Hematopoietic multipotent progenitor cell treated with erythropoietin and hydrocortisone succinate and interleukin-3 and kit ligand, for 8 days (in vitro differentiated cells): ENCODE results near the gene RNF213.
"Not testable (repeated sequence)": the region's sequence is repeated elsewhere in the genome, so short reads cannot be mapped to it uniquely, and the experiment has no call there.

Experiments
- DNase-seq: peaks from one replicate; pipeline ENCODE4 v3.0.0-alpha.2; 2015

RNF213 gene

DNA sequence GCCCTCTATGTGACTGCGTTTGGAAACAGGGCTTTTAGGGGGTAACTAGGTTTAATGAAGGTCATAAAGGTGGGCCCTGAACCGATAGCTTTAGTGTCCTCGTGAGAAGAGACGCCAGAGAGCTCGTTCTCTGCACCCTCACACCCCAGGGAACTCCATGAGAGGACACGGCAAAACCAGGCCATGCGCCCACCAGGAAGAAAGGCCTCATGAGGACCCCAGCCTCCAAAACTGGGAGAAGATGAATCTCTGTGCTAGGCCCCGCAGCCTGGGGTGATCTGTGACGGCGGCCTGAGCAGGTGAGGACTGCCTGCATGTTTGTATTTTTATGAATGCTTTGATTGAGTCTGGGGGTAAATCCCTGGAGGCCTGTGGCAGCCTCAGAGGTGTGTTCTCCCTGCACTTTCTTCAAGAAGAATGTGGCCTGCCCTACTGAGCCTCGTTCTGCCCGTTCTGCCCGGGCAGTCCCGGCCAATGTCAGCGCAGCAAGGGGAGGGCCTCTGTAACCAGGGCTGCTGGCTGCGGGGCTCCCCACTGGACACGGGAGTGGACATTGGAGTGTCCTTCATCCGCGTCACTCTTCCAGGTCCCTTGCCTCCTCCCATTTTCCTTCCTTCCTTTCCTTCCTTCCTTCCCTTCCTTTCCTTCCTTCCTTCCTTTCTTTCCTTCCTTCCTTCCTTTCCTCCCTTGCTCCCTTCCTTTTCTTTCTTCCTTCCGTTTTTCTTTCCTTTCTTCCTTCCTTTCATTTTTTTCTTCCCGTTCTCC, 6.8 kb upstream of the RNF213 start:
- no peak for DNase-seq

DNA sequence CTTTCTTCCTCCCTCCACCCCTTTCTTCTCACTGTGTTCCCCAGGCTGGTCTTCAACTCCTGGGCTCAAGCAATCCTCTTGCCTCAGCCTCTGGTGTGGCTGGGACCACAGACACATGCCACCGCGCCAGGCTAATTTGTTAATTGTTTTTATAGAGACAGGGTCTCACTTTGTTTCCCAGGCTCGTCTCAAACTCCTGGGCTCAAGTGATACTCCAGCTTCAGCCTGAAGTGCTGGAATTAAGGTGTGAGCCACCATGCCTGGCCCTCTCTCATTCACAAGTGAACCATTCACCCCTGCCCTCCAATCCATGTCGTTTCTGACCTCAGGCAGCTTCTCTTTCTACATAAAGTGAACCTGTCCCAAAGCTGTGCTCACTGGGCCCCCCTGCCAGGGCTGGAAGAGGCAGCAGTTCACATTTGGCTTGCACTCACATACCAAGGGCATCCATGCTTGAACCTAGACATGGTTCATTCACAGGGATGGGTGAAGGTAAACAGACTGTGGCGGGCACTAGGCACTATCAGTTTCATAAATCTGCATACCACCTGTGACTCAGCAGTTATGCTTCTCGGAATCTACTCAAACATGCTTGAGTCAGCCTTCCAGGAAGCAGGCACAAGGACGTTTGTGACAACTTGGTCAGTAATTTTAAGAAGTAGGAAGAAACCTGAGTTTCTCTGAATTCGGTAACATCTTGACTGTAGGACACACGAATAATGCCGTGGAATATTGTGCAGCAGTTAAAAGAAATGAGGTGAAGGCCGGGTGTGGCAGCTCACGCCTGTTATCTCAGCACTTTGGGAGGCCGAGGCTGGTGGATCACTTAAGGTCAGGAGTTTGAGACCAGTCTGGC, 6.0 kb upstream of the RNF213 start:
- peak; percentile 97 for DNase-seq

DNA sequence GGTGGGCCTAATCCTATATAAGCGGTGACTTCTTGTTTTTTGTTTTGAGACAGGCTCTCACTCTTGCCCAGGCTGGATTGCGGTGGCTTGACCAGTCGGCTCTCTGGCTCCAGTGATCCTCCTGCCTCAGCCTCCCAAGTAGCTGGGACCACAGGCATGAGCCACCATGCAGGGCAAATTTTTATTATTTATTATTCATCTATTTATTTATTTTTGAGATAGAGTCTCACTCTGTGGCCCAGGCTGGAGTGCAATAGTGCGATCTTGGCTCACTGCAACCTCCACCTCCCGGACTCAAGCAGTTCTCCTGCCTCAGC, 4.7 kb upstream of the RNF213 start:
- DNase-seq = no peak

DNA sequence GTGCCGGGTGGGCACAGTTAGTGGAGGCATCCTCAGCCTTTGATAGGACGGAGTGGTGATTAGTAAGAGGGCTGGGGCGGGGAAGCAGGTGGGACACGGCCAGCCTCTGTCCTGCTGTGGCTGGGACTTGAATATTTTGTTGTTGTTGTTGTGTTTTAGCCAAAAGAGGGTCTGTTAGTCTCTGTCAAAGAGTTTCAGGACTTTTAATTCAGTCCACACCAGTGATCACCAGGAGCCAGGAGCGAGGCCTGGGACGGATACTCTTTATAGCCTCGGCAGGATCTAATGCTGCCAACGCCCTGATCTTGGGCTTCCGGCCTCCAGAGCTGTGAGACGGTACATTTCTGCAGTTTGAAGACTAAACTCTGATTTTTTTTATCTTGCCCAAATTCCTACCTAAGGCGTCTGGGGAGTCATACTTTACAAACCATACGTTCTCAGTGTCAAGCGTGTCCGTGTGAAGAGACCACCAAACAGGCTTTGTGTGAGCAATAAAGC, 2.9 kb upstream of the RNF213 start:
- peak; percentile 17 for DNase-seq

DNA sequence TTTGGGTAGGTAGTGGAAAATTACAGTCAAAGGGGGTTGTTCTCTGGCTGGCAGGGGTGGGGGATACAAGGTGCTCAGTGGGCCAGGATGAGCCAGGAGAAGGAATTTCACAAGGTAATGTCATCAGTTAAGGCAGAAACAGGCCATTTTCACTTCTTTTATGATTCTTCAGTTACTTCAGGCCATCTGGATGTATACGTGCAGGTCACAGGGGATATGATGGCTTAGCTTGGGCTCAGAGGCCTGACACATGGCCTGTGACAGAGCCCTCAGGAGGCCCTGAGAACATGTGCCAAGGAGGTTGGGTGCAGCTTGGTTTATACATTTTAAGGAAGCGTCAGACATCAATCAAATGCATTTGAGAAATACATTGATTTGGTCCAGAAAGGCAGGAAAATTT, 2.4 kb upstream of the RNF213 start:
- DNase-seq = not testable (repeated sequence)

DNA sequence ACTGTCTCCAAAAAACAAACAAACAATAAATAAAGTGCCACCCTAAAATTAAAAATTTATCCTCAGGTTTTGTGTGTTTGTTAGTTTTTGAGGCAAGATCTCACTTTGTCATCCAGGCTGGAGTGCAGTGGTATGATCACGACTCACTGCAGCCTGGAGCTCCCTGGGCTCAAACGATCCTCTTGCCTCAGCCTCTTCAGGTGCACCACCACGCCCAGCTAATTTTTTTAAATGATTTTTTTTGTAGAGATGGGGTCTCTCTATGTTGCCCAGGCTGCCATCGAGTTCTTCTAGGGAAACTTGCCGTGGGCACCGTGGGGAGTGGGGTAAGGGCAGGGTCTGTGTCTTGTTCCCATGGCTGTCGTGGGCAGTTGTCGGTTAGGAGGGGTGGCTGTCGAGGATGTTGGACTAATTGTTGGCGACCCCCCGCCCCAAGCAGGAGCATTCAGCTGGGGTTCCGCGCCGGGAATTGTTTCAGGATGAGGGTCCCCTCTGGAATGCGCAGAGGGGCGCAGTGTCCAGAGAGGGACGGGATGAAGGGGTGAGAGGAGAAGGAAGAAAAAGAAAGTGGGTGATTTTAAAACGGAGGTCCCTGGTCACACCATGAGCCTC, 1.1 kb upstream of the RNF213 start:
- peak; percentile 23 for DNase-seq

DNA sequence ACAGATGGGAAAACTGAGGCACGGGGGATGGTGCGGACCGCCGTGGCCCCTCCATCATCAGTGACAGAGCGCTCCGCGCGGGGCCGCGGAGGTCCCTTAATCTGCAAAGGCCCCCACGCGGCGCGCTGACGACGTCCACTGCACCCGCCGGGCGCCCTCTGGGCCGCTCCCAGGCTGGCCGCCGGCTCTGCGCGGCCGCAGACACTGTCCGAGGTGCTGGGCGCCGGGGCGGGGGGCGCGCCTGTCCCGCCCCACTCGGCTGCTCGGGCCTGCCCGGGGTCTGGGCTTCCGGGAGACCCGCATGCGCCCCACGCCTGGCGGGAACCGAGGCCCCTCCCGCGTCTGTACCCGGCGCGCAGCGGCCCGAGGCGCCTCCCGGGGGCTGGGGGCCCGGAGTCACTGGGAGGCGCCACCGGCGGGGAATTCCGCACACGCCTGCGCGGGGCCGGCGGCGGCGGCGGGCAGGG, 550 bp upstream of the RNF213 start:
- peak; percentile 48 for DNase-seq

DNA sequence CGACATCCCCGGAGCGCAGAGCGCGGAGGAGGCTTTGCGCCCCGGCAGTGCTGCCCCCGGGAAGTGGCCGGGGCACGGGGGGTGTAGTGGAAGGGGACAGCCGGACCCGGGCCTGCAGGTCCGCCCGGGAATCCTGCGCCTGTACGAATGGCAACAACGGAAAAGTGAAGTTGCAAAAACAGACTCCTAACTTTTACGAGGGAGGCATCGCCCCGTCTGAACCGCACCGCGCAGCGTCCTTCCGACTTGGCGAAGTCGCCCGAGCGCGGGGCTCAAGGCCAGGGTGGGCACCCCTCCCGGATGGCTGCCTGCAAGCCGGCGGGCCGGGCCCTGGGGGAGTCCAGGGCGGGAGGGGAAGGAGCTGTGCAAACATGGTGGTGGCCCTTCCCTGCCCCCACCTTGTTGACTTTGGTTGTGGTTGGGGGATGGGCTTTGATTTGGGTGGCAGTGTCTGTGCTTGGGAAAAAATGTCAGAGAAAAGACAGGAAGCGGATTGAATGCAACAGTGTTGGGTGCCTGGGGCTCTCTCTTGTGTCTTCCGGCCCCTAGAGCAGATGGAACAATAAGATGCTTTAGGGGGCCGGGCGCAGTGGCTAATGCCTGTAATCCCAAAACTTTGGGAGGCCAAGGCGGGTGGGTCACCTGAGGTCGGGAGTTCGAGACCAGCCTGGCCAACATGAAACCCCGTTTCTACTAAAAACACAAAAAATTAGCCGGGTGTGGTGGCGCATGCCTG, 675 bp downstream of the RNF213 start:
- DNase-seq = peak; percentile 38

DNA sequence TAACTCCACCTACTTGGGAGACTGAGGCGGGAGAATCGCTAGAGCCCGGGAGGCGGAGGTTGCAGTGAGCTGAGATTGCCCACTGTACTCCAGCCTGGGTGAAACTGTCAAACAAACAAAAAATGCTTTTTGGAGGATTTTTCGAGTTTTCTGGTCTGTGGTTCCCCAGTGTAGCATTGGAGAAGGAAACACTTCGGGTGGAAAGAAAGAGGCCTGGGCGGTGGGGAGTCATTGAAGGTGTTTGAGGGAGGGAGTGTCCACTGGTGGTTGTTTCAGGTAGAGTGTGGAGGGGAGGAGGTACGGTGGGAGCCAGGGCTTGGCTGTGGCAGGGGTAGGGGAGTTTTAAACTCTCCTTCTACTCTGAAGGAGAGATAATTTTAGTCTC, 1.2 kb downstream of the RNF213 start:
- no peak for DNase-seq

DNA sequence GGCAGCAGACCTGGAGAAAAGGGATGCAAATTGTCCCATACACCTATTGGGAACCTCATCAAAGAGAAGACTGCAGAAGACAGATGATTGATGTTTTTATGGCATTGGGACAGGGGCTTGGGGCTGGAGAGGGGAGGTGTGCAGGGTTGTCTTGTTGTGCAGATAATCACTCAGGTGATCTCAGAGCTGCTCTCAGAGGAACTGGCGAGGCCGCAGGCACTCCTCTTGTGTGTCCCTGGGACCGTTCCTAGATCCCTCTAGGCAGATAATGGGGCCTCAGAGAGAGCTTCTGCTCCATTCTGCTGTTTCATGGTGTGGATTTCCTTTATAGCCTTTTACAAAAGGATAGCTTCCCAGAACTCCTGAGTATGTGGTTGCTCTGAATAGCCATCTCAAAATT, 1.6 kb downstream of the RNF213 start:
- no peak for DNase-seq

DNA sequence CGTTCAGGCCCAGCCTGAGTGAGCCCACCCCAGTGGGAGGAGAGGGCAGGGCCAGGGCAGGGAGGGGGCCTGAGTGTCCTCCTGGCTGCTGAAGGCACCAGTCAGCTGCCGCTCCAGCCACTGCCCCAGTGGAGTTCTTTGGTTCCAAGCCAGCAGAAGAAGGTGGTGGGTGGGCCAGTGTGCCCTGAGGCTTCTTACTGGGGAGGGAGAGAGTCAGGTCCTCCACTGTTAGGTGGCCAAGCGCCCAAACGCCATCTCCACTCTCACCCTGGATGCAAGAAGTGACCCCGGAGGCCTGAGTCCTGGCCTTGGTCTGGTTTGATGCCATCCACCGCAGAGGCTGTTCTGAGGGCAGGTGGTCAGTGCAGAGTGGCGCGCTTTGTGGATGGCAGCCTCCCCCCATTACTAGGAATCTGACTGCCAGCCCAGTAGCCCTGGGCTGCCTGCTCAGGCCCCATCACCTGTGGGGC, 2.2 kb downstream of the RNF213 start:
- no peak for DNase-seq

DNA sequence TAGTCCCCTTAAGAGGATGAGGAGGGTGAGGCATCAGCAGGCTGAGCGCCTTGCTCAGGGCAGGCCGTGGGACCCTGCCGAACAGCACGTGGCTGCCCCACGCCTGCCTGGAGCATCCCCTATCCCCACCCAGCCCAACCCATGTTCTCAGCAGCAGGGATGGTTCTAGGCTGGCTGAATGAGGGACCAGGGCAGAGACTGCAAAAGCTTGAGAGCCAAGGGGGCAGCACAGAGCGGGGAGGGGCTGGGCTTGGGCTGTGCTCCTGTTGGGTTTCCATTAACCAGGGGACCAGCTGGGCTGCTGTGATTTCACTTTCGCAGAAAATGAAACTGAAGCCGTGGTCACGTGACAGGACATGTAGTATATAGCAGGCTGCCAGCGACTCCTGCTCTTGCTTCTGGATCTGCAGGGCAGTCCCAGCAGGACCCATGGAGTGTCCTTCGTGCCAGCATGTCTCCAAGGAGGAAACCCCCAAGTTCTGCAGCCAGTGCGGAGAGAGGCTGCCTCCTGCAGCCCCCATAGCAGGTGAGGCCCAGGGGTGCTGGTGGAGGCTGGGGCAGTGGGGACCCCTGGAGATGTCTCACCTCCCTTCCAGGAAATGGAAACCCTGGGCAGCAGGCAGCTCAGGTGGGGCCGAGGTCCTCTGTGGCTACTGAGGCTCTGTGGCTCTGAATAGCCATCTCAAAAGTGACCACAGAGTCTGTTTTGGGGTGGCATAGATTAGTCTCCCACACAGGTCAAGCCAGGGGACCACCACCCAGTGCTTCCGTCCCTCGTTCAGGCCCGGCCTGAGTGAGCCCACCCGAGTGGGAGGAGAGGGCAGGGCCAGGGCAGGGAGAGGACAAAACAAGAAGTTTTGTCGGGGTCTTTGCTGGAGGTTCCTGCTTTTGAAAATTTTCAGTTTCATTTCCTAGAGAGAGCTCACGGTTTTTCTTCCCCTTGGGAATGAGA, 2.9 kb downstream of the RNF213 start:
- DNase-seq = peak; percentile 78

DNA sequence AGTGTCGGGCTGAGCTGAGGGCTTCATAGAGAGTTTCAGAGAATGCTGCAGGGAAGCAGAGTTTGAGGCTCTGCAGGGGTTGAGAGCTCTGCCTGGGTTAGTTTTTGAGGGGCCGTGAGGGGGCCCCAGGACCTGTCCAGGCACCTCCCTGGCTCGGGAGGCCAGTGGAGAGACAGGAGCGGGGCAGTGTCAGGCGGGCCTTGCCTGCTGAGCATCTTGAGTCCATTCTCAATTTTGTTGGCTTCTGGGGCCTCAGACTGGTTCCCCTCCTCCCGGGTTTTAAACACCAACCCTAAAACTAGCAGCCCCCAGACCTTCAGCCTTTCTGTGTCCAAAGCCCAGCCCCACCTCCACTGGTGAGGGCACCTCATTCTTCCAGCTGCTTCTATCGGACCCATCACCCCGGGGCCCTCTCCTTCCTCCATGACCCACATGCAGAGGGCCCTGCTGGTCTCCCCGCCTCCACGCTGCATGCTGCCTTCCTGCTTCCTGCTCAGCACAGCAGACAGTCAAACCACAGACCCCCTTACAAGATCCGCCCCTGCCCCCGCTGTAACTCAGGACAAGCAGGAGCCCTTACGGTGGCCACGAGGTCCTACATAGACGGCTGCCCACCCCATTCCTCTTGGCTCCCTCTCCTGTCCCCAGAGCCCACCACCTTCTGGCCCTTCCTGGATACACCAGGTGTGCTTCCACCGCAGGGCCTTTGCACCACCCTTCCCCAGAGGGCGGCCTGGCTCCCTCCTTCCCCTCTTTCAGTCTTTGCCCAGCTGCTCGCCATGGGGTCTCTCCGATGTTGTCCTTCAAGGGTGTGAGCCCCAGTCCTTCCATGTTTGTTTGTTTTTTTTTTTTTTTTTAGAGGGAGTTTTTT, 3.8 kb downstream of the RNF213 start:
- no peak for DNase-seq

DNA sequence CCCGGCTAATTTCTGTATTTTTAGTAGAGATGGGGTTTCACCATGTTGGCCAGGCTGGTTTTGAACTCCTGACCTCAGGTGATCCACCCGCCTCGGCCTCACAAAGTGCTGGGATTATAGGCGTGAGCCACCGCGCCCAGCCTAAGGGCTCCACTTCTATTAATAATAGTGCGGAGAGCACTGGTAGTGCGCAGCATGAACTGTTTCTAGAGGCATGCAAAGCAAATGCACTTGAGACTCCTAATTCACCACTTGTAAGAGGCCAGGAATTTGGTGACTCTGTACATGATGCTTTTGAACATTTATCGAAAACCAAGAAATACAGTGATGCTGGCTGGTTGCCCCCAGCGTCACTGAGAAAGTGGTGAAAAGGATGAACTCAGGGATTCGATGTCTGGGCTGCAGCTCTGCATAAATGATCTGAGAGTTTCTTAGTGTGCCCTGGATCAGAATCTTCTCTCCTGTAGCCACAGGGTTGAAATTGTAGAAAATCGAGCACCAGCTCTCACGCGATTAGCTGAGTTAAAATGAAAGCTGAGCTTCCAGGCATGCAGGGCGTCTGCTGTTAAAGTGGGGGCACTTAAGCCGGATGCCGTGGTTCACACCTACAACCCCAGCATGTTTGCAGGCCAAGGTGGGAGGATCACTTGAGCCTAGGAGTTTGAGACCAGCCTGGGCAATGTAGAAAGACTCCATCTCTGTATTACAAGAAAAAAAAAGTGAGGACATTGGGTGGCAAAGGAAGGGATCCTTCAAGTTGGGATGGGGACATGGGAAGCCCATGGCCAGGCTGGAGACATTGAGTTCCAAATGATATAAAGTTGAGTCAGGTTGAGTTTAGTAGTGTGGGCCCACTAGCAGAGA, 4.8 kb downstream of the RNF213 start:
- DNase-seq = no peak

DNA sequence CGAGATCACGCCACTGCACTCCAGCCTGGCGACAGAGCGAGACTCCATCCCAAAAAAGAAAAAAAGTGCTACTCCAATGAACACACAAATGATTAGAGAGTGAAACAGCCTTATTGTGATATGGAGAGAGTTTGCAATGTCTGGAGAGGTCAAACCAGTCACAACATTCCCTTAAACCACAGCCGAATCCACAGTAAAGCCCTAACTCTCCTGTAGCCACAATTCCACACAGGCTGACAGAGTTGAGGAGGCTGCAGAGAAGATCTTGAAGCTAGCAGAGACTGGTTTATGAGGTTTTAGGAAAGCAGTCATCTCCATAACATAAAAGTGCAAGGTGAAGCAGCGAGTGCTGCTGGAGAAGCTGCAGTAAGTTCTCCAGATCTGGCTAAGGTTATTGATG, 6.7 kb downstream of the RNF213 start:
- DNase-seq = no peak

DNA sequence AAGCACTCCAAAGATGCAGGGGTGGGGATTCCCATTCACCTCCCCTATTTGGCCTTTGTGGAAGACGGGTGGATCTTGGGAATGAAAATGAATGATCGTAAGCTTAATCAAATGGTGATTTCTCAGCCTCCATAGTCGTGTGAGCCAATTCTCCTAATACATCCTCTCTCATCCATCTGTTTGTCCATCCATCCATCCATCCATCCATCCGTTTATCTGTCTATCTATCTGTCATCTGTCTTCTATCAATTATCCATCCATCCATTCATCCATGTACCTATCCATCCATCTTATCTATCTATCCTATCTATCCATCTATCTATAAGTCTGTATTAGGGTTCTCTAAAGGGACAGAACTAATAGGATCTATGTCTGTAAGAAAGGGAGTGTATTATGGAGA, 7.8 kb downstream of the RNF213 start:
- DNase-seq = no peak

DNA sequence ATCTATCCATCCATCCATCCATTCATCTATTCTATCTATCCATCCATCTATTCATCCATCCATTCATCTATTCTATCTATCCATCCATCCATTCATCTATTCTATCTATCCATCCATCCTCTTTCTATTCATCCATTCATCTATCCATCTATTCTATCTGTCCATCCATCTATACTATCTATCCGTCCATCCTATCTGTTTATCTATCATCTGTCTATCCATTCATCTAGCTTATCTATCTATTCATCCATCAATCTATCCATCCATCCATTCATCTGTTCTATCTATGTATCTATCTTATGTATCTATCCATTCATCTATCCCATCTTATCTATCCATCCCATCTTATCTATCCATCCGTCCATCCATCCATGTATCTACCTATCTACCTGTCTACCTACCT, 8.8 kb downstream of the RNF213 start:
- no peak for DNase-seq

DNA sequence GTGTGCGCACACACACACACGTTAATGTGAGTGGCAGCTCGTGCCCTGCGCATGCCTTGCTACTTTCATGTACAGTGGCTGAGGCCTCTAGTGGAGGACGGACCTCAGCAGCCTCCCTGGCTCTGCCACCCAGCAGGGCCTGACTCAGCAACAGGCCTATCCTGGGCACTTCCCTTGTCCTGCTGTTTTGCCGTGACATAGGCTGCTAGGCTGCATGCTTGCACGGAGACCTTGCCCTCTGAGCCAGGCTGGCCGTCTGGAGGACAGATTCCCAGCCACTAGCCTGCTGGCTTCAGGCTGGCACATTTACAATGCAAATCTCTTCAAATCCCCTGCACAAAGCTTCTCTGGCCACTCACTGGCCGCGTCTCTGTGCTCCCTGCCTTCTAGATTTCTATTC, 9.5 kb downstream of the RNF213 start:
- no peak for DNase-seq

DNA sequence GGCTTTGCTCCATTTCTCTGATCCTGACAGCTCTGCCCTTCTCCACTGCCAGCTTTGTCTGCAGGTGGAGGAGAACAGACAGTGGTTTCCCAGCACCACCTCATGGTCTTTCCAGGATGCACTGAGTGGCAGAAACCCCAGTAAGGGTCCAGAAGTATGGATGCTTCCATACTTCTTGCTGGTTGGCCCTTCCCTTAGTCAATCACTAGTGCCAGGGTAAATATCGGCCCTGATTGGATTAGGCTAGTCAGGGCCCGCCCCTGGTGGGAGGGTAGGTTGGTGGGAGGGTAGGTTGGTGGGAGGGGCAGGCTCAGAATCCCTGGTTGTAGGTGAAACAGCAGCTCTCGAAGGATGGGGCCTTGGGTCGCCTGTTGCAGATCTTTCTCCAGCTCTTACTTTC, 10.2 kb downstream of the RNF213 start:
- DNase-seq = peak; percentile 57

DNA sequence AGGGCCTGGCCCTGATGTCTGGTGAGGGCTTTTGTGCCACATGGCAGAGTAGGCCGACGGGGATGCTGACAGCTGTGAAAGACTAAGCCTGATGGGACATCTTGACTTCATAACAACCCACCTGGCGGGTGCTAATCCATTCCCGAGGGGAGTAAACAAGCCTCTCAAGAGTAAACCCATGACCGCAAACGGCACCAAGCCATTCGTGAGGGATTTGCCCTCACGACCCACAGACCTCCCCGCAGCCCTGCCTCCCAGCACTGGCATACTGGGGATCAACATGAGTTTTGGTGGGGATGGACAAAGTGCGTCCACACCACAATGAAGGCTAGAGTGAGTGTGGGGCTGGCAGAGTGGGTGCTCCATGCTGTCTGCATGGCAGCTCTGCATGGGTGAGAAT, 11.7 kb downstream of the RNF213 start:
- no peak for DNase-seq
